Panc1 (cell line): ENCODE results near the gene CYP4F2. TPM values are rescaled to one million over a fixed set of nuclear protein-coding genes. Genes with fewer than 3 reads are reported as not detected.

ENCODE experiments used
- ATAC-seq: fragments of 200-7000 bp; cut with Tn5 transposase; 2 replicates; pipeline ENCODE4 v1.9.1; 2020; ENCODE audit warnings: mild to moderate bottlenecking, moderate library complexity
- Bru-seq: library from RNA; stranded (reverse); fragments of 400-500 nt; gene quantifications from one replicate; lab custom pipeline; 2021; lab: Mats Ljungman, UMichigan
- BruChase-seq, 2 experiments: library from RNA; stranded (reverse); fragments of 400-500 nt; gene quantifications; one replicate each; lab custom pipeline; 2021; lab: Mats Ljungman, UMichigan
- BruUV-seq: library from RNA; stranded (reverse); fragments of 400-500 nt; replicated peaks from 2 replicates; lab custom pipeline; 2021; lab: Mats Ljungman, UMichigan
- CTCF ChIA-PET: fragments of 300-600 bp; sonication (Branson Sonifier 250); formaldehyde crosslinking; loops from one replicate; lab custom pipeline; 2022; ENCODE audit warnings: antibody characterized with exemption; lab: Charles Lee
- POLR2A ChIA-PET: fragments of 300-600 bp; sonication (Branson Sonifier 250); formaldehyde crosslinking; loops from one replicate; lab custom pipeline; 2022; ENCODE audit warnings: antibody characterized with exemption; lab: Charles Lee
- DNase-seq: peaks from one replicate; pipeline ENCODE4 v3.0.0-alpha.2; 2010; ENCODE audit warnings: low read depth, low spot score
- H3K27ac ChIP-seq: 2 replicates; pipeline ENCODE4 v1.5.1; 2011; ENCODE audit warnings: mild to moderate bottlenecking, low read length, inconsistent platforms
- H3K27me3 ChIP-seq: fragments of 200-500 bp; sonication (Bioruptor generic); 2 replicates; pipeline ENCODE4 v1.6.0; 2014; ENCODE audit warnings: low read length, inconsistent platforms; ENCODE audit not compliant: control insufficient read depth, insufficient read depth
- H3K36me3 ChIP-seq: fragments of 200-500 bp; sonication (Bioruptor generic); 2 replicates; pipeline ENCODE4 v1.5.1; 2014; ENCODE audit warnings: inconsistent platforms, mild to moderate bottlenecking, low read length, moderate library complexity; ENCODE audit not compliant: control insufficient read depth, insufficient read depth
- H3K4me1 ChIP-seq: 2 replicates; pipeline ENCODE4 v1.5.1; 2011; ENCODE audit warnings: inconsistent platforms, mild to moderate bottlenecking, low read length, moderate library complexity; ENCODE audit not compliant: control insufficient read depth, insufficient read depth
- H3K4me3 ChIP-seq, 2 experiments: 2 replicates each; pipeline ENCODE4 v1.5.1; 2011 to 2012; ENCODE audit warnings: low read depth in 2 of 2, low read length in 2 of 2, mild to moderate bottlenecking in 2 of 2, inconsistent platforms in 1 of 2, moderate library complexity in 1 of 2
- H3K9me3 ChIP-seq: fragments of 200-500 bp; sonication (Bioruptor generic); 2 replicates; pipeline ENCODE4 v1.5.1; 2014; ENCODE audit warnings: low read depth, mild to moderate bottlenecking, inconsistent platforms, low read length, moderate library complexity; ENCODE audit not compliant: control insufficient read depth, insufficient read depth
- POLR2AphosphoS5 ChIP-seq: IDR thresholded peaks from 2 replicates; pipeline ENCODE4 v1.6.1; 2012; ENCODE audit warnings: mild to moderate bottlenecking, low read depth, low read length, moderate library complexity
- REST ChIP-seq, 2 experiments: IDR thresholded peaks; 2 replicates each; pipeline ENCODE4 v1.6.1; 2011 to 2012; ENCODE audit warnings: low read depth in 2 of 2, control low read depth in 1 of 2, low read length in 1 of 2, mild to moderate bottlenecking in 1 of 2, moderate library complexity in 1 of 2; ENCODE audit not compliant: insufficient read depth in 1 of 2
- SIN3A ChIP-seq: IDR thresholded peaks from 2 replicates; pipeline ENCODE4 v1.6.1; 2012; ENCODE audit warnings: low read depth, mild to moderate bottlenecking, low read length, moderate library complexity, borderline replicate concordance; ENCODE audit not compliant: insufficient read depth
- TCF7L2 ChIP-seq: IDR thresholded peaks from 2 replicates; pipeline ENCODE4 v1.6.1; 2011; ENCODE audit warnings: mild to moderate bottlenecking, low read depth, low read length, inconsistent platforms
- in situ Hi-C: cut with HindIII; loops from 2 replicates; pipeline ENCODE4 v1.10.0; 2016; ENCODE audit warnings: low sequenced_read_pairs, low pct_unique_long_range_greater_than_20kb
- intact Hi-C: fragments of 100-400 bp; cut with micrococcal nuclease; formaldehyde crosslinking; loops from one replicate; pipeline ENCODE4 v1.10.0; 2022; ENCODE audit not compliant: unreplicated experiment
- long read RNA-seq: library from polyadenylated mRNA; unstranded; transcript quantifications from one replicate; pipeline ENCODE4 v2.0.0, GENCODE V29; 2021; ENCODE audit not compliant: unreplicated experiment
- polyA plus RNA-seq: library from polyadenylated mRNA; unstranded; fragments of >200 nt; gene quantifications from one replicate; pipeline ENCODE4 v1.2.1, GENCODE V29; 2012; ENCODE audit warnings: missing spikeins; ENCODE audit not compliant: insufficient read length
- total RNA-seq: library from RNA; stranded (reverse); gene quantifications from one replicate; pipeline ENCODE4 v1.2.1, GENCODE V29; 2021; ENCODE audit not compliant: unreplicated experiment
- TF ChIP-seq, protein P1 (sequence below): fragments of 450-650 bp; IDR thresholded peaks from 2 replicates; pipeline ENCODE4 v1.5.1; 2017; ENCODE audit warnings: mild to moderate bottlenecking

Gene CYP4F2, protein sequence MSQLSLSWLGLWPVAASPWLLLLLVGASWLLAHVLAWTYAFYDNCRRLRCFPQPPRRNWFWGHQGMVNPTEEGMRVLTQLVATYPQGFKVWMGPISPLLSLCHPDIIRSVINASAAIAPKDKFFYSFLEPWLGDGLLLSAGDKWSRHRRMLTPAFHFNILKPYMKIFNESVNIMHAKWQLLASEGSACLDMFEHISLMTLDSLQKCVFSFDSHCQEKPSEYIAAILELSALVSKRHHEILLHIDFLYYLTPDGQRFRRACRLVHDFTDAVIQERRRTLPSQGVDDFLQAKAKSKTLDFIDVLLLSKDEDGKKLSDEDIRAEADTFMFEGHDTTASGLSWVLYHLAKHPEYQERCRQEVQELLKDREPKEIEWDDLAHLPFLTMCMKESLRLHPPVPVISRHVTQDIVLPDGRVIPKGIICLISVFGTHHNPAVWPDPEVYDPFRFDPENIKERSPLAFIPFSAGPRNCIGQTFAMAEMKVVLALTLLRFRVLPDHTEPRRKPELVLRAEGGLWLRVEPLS
- total RNA-seq (0.21 TPM), Bru-seq, nascent RNA (percentile 5 among the genes with signal in this experiment), BruChase-seq, experiment 1, labeled RNA remaining after a 2-hour chase (percentile 13 among the genes with signal in this experiment), BruChase-seq, experiment 2, labeled RNA remaining after a 6-hour chase (percentile 8 among the genes with signal in this experiment)
- not detected for polyA plus RNA-seq
- long read RNA-seq, result 0 reads

DNA sequence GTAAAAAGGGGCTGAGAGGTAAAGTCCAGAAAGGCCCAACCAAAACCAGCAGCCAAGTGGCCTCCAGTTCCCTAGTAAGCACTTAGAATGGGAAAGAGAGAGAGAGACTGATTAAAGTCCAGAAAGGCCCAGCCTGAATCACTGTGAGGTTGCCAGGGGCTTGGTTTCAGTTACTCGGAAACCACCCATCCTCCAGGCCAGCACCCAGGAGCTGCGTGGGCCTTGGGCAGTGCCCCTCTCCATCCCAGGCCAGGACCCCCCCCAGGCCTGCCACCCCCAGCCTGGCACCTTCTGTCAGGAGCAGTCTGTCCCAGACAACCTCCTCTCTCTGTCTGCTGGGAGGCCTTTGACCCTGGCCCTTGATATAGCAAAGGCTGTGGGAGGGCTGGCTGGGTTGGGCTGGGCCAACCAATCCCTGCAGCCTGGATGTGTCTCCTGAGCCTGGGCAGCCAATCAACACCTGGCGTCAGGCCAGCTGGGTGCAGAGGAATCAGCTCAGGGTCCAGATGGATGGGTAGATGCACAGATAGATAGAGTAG is at the start of gene CYP4F2:
TSS of gene CYP4F2 (minus strand) at position 337 of the 539 bp plus-strand sequence. CDS start 463 bp downstream, outside the sequence.
- no peak within 1 kb of the TSS for H3K27ac ChIP-seq
- TF ChIP-seq TCF7L2 (no peak), SIN3A (no peak)
- no peaks in the 10 kb centered on the region for H3K4me1 ChIP-seq
- ChIA-PET CTCF (no interaction called here), POLR2A (no interaction called here)
- no TSS peak for BruUV-seq
- intact Hi-C loops, result no loop called here
- H3K27me3 ChIP-seq, result no peaks in the 10 kb centered on the region
- in situ Hi-C loops, result no loop called here
- H3K36me3 ChIP-seq, result no peaks in the 10 kb centered on the region
- DNase-seq, result no peak
- no peak for ATAC-seq
- H3K9me3 ChIP-seq, result no peaks in the 10 kb centered on the region
- H3K4me3 ChIP-seq, result no peak within 1 kb of the TSS

DNA sequence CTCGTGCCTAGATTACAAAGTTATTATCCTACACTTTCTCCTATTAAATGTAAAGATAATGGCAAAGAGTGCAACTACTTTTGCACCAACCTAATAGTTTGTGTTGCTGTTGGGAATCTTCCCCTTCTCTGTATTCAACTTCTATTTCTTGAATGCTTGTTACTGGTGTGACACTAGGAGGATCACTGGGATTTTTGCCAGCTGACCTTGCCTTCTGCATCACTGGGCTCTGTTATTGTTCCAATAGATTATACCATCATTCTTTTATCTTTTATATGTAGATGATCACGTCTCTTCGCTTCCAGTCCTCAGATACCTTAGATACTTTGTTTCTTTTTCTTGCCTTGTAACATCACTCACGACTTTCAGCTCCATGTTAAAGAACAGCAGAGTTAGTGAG is 47.4 kb upstream of the CYP4F2 start:
- Histone ChIP-seq H3K4me1 (no peaks in the 10 kb centered on the region), H3K27ac (no peak overlapping the region), H3K36me3 (no peaks in the 10 kb centered on the region), H3K4me3 (no peak overlapping the region), H3K27me3 (no peaks in the 10 kb centered on the region; the same call in 1 of the 2 replicates), H3K9me3 (peaks cover 9% of the 10 kb centered on the region; the same call in 1 of the 2 replicates)
- CTCF ChIA-PET, result no interaction called here
- TF ChIP-seq, protein P1, sequence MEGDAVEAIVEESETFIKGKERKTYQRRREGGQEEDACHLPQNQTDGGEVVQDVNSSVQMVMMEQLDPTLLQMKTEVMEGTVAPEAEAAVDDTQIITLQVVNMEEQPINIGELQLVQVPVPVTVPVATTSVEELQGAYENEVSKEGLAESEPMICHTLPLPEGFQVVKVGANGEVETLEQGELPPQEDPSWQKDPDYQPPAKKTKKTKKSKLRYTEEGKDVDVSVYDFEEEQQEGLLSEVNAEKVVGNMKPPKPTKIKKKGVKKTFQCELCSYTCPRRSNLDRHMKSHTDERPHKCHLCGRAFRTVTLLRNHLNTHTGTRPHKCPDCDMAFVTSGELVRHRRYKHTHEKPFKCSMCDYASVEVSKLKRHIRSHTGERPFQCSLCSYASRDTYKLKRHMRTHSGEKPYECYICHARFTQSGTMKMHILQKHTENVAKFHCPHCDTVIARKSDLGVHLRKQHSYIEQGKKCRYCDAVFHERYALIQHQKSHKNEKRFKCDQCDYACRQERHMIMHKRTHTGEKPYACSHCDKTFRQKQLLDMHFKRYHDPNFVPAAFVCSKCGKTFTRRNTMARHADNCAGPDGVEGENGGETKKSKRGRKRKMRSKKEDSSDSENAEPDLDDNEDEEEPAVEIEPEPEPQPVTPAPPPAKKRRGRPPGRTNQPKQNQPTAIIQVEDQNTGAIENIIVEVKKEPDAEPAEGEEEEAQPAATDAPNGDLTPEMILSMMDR, result no peak
- no peak for TF ChIP-seq TCF7L2
- TF ChIP-seq REST (IDR thresholded peaks at IDR 0.05; ENCODE audit: insufficient read depth in 1 of 2, low read depth in 2 of 2, low read length in 1 of 2), result no peak
- TF ChIP-seq SIN3A, result no peak
- no peak for TF ChIP-seq POLR2AphosphoS5
- ATAC-seq (no peak), DNase-seq (no peak)
- intact Hi-C loops (no loop called here), in situ Hi-C loops (no loop called here)
- POLR2A ChIA-PET, result no interaction called here
- no TSS peak for BruUV-seq
